Activated T-helper 17 cell treated with anti-CD3 and anti-CD28 coated beads, Interleukin-2, amount 50 U/mL, for 72 hours (primary cell): Measurements from ENCODE around the gene IDH2. TPM values are rescaled to one million over a fixed set of nuclear protein-coding genes. Genes with fewer than 3 reads are reported as not detected.

ENCODE experiments used
- ATAC-seq: fragments of 150-1000 bp; cut with Tn5 transposase; replicated peaks from 2 replicates; pipeline ENCODE4 v1.10.0; 2021; ENCODE audit warnings: mild to moderate bottlenecking, moderate library complexity
- H3K27ac Mint-ChIP-seq: one replicate; pipeline ENCODE4 v1.8.0; 2022; ENCODE audit warnings: mixed read lengths
- H3K27me3 Mint-ChIP-seq: one replicate; pipeline ENCODE4 v1.8.0; 2022; ENCODE audit warnings: mixed read lengths
- H3K36me3 Mint-ChIP-seq: one replicate; pipeline ENCODE4 v1.8.0; 2022; ENCODE audit warnings: low read depth, mild to moderate bottlenecking, mixed read lengths
- H3K4me1 Mint-ChIP-seq: one replicate; pipeline ENCODE4 v1.8.0; 2022; ENCODE audit warnings: mixed read lengths
- H3K4me3 Mint-ChIP-seq: one replicate; pipeline ENCODE4 v1.8.0; 2022; ENCODE audit warnings: mild to moderate bottlenecking, mixed read lengths
- H3K9me3 Mint-ChIP-seq: one replicate; pipeline ENCODE4 v1.8.0; 2022; ENCODE audit warnings: mixed read lengths
- total RNA-seq, 2 donors: library from RNA; stranded (reverse); gene quantifications; one replicate each; pipeline ENCODE4 v1.2.3, GENCODE V29; 2022

Gene IDH2
- total RNA-seq, 2 donors from 2014 or later, result 53.5 to 75.6 TPM

DNA sequence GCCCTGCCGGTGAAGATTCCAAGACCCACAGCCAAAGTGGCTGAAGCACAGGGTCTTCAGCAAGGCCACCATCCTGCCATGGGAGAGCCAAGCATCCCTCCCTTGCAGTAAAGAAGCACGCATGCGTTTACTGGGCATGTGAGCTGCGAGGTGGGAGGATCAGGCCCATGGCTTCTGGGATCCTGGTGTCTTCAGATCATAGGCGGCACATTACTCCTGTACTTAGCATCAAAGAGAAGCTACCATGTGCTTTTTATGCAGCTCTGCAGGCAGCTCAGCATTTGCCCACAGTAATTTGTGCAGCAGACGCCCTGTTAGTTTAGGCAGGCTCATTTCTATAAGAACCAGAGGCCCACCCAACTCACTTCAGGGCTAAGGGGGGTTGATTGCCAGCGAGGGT is 45.7 kb downstream of the IDH2 start:
- Mint-ChIP-seq H3K4me1 (peaks cover 37% of the 10 kb centered on the region), H3K4me3 (no peak overlapping the region), H3K27me3 (no peaks in the 10 kb centered on the region), H3K9me3 (no peaks in the 10 kb centered on the region), H3K27ac (no peak overlapping the region), H3K36me3 (no peaks in the 10 kb centered on the region)
- no peak for ATAC-seq

- H3K27me3 Mint-ChIP-seq, result no peaks in the 10 kb centered on the region
- no peak overlapping the region for H3K27ac Mint-ChIP-seq
- ATAC-seq, result no peak
- peaks cover 36% of the 10 kb centered on the region for H3K4me1 Mint-ChIP-seq
- H3K36me3 Mint-ChIP-seq, result no peaks in the 10 kb centered on the region
- no peaks in the 10 kb centered on the region for H3K9me3 Mint-ChIP-seq
- no peak overlapping the region for H3K4me3 Mint-ChIP-seq
Measured at GRCh38 chr15:90055182-90055581, 47.1 kb downstream of the IDH2 start.

- no peak for ATAC-seq
- H3K4me1 Mint-ChIP-seq, result peaks cover 34% of the 10 kb centered on the region
- no peaks in the 10 kb centered on the region for H3K9me3 Mint-ChIP-seq
- no peak overlapping the region for H3K4me3 Mint-ChIP-seq
- peak overlapping the region; percentile 84 for H3K27ac Mint-ChIP-seq
- no peaks in the 10 kb centered on the region for H3K27me3 Mint-ChIP-seq
- H3K36me3 Mint-ChIP-seq, result no peaks in the 10 kb centered on the region
Measured at GRCh38 chr15:90054618-90055097, 47.6 kb downstream of the IDH2 start.

DNA sequence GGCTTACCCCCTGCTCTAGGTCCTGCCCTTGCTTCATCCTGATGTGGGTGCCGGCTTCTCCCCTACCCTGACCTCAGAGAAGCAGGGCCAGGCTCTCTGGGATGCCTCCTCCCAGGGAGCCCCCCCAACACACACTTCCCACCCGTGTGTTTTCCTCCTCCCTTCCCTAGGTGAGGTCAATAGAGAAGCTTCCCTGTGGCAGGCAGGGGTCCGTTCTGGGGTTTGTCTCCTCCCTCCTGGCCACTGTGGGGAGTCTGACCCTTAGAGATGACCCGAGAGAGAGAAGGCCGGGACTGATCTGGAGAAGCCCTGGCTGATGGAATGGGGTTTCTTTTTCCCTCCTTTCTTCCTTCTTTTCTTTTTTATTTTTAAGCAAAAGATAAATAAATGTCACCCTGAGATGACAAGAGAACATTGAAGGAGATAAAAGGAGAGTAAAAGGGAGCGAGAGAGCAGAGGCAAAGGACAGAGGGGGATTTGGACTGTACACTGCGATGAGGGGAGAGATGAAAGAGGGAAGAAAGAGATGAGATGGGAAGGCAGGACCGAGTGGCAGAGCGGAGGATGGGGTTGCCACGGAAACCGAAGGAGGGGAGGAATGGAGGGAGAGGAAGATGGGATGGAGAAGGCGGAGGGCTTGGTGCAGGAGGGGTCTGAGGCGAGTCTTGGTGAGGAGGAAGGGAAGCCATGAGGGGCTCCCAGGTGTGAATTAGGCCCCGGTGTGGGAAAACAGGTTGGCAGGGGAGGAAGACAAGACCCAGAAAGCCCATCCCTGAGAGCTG is 48.4 kb downstream of the IDH2 start:
- H3K27me3 Mint-ChIP-seq, result no peaks in the 10 kb centered on the region
- H3K36me3 Mint-ChIP-seq, result no peaks in the 10 kb centered on the region
- H3K4me3 Mint-ChIP-seq, result no peak overlapping the region
- H3K27ac Mint-ChIP-seq, result peak overlapping the region; percentile 84
- ATAC-seq, result no peak
- H3K9me3 Mint-ChIP-seq, result no peaks in the 10 kb centered on the region
- peaks cover 33% of the 10 kb centered on the region for H3K4me1 Mint-ChIP-seq

- Mint-ChIP-seq H3K4me3 (no peak overlapping the region), H3K36me3 (no peaks in the 10 kb centered on the region), H3K4me1 (peaks cover 23% of the 10 kb centered on the region), H3K9me3 (no peaks in the 10 kb centered on the region), H3K27me3 (no peaks in the 10 kb centered on the region), H3K27ac (peak overlapping the region; percentile 28)
- ATAC-seq, result no peak
Measured at GRCh38 chr15:90051874-90052273, 50.4 kb downstream of the IDH2 start.

DNA sequence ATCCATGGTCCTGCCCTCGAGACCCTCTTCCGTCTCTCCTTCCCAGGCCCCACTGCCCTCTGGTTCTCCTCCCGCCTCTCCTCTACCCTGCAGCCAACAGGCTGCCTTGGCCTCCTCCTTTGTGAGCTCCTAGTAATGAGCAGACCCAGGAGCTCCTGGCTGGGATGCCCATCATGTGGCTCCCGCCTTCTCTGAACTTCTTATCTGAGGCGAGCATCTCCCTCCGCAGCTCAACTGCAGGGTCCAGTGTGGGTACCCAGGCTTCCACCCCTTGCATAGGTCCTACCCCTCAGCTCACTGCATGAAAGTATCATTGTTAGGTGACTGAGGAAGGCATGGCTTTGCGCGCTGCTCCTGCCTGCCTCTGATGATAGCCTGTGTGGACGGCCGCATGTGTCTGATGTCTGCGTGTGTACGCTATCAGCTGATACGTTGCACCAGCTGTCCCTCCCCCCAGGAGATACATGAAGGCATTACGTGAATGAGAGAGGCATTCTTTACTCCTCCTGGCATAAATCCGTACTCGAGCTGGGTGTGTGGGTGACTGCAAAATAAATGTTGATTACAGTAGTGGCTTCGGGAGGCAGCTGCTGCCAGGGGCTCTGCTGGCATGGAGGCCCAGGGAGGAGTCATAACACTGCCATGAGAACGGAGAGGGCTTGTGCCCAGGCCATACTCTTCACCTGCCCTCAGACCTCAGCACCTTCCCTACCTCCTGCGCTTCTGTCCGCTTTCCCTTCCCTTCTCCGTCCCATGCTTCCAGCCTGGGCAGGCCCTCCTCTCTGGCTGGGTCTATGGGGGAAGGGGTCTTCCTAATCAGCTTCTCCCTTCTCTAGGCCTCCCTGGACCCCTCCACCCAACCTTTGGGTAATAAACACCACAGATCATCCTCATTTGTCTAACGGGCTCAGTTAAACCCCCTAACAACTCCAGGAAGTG is 52.3 kb downstream of the IDH2 start:
- peaks cover 34% of the 10 kb centered on the region for H3K4me1 Mint-ChIP-seq
- no peaks in the 10 kb centered on the region for H3K27me3 Mint-ChIP-seq
- ATAC-seq, result no peak
- H3K9me3 Mint-ChIP-seq, result no peaks in the 10 kb centered on the region
- no peaks in the 10 kb centered on the region for H3K36me3 Mint-ChIP-seq
- no peak overlapping the region for H3K4me3 Mint-ChIP-seq
- H3K27ac Mint-ChIP-seq, result peak overlapping the region; percentile 72

- H3K4me1 Mint-ChIP-seq, result peaks cover 29% of the 10 kb centered on the region
- no peaks in the 10 kb centered on the region for H3K9me3 Mint-ChIP-seq
- ATAC-seq, result no peak
- H3K36me3 Mint-ChIP-seq, result no peaks in the 10 kb centered on the region
- H3K27me3 Mint-ChIP-seq, result no peaks in the 10 kb centered on the region
- no peak overlapping the region for H3K4me3 Mint-ChIP-seq
- H3K27ac Mint-ChIP-seq, result no peak overlapping the region
Measured at GRCh38 chr15:90049030-90049429, 53.2 kb downstream of the IDH2 start.

GRCh38 chr15:90047956-90048575 is 54.2 kb downstream of the IDH2 start:
- no peak overlapping the region for H3K27ac Mint-ChIP-seq
- H3K9me3 Mint-ChIP-seq, result no peaks in the 10 kb centered on the region
- ATAC-seq, result no peak
- H3K27me3 Mint-ChIP-seq, result no peaks in the 10 kb centered on the region
- no peaks in the 10 kb centered on the region for H3K36me3 Mint-ChIP-seq
- H3K4me3 Mint-ChIP-seq, result no peak overlapping the region
- H3K4me1 Mint-ChIP-seq, result peaks cover 25% of the 10 kb centered on the region

DNA sequence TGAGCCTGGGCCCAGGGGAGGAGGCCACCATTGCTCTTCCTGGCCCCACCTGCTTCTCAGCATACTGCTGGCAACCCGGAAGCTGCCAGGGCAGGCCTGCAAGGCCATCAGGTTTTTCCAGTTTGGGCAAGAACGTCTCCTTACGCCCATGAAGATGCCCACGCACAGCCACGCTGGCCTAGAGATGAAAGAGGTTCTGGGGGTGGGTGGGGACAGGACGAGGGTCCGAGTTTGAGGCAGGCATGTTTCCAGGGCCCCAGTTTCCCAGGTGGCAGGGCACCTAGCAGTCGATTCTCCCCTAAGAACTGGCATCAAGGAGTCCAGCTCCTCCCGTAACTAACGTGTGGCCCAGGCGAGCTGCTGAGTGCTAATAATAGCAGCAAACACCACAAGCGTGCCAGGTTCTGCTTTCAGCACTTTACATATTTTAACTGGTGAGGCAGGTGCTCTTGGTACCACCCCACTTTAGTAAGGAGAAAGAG is 55.3 kb downstream of the IDH2 start:
- ATAC-seq, result no peak
- Mint-ChIP-seq H3K27ac (no peak overlapping the region), H3K9me3 (no peaks in the 10 kb centered on the region), H3K4me1 (peaks cover 25% of the 10 kb centered on the region), H3K27me3 (no peaks in the 10 kb centered on the region), H3K36me3 (no peaks in the 10 kb centered on the region), H3K4me3 (no peak overlapping the region)

DNA sequence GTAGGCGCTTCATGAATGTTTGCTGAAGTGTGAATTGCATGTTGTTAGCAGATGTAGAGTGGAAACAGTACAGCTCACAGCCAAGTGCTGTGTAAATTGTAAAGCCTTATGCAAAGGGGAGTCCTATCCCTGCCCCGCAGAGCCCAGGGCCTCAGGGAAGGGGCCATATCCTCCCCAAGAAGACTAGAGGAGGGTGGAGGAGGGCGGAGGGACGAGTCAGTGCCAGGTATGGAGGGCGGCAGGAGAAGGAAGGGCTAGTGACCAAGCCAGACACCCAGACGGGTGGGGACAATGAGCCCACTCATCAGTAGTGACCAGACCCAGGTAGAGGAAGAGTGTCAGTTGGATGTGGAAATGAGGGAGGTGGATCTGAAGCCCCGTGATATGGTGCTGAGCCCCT is 56.0 kb downstream of the IDH2 start:
- Mint-ChIP-seq H3K36me3 (no peaks in the 10 kb centered on the region), H3K4me3 (no peak overlapping the region), H3K27ac (peak overlapping the region; percentile 6), H3K27me3 (no peaks in the 10 kb centered on the region), H3K9me3 (no peaks in the 10 kb centered on the region), H3K4me1 (peaks cover 25% of the 10 kb centered on the region)
- ATAC-seq, result no peak

DNA sequence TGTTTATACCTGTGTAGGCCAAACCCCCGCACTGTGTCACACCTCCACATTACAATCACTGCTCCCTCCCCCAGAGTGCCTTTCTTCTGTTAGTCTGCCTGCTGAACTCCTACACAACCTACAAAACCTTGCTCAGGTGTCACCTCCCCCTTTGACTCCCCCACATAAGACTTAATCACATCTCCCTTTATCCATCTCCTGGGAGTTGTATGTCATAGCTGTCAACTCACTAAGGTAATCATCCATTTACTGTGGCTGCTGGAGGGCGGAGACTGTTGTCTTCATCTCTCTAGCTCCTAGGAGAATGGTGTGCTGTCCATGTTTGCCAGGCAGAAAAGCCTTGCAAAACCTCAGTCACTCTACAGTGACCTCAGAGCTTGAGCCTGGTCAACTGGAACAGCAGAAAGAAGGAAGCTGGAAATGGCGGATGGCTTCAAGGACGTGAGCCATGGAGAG is 57.3 kb downstream of the IDH2 start:
- Mint-ChIP-seq H3K27ac (peak overlapping the region; percentile 44), H3K9me3 (no peaks in the 10 kb centered on the region), H3K4me1 (peaks cover 30% of the 10 kb centered on the region), H3K4me3 (no peak overlapping the region), H3K36me3 (no peaks in the 10 kb centered on the region), H3K27me3 (no peaks in the 10 kb centered on the region)
- no peak for ATAC-seq

- H3K27ac Mint-ChIP-seq, result peak overlapping the region; percentile 23
- H3K9me3 Mint-ChIP-seq, result no peaks in the 10 kb centered on the region
- no peak overlapping the region for H3K4me3 Mint-ChIP-seq
- peaks cover 25% of the 10 kb centered on the region for H3K4me1 Mint-ChIP-seq
- ATAC-seq, result no peak
- H3K36me3 Mint-ChIP-seq, result no peaks in the 10 kb centered on the region
- H3K27me3 Mint-ChIP-seq, result no peaks in the 10 kb centered on the region
Measured at GRCh38 chr15:90044191-90044590, 58.1 kb downstream of the IDH2 start.

DNA sequence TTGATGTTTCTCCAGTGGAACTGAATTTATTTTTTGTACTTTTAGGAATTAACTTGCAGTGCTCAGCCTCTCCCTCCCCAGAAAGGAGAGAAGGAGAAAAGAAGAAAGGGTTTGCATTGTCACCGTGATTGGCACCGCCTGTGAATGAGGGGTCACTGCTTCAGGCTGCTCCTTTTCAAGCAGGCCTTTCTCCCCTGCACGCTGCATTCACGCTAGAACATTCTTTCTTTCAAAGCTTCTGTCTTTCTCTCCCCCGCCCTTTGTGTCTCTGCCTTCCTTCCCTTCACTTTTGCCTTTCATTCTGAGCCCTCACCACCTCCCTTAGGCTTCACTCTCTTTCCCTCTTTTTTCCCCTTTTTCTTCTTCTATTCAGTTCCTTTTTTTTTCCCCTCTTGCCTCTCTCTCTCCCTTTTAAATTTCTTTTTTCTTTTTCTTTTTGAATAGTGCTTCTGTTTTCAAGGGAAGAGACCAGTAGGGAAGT is 58.7 kb downstream of the IDH2 start:
- H3K4me3 Mint-ChIP-seq, result no peak overlapping the region
- no peaks in the 10 kb centered on the region for H3K9me3 Mint-ChIP-seq
- H3K27me3 Mint-ChIP-seq, result no peaks in the 10 kb centered on the region
- H3K36me3 Mint-ChIP-seq, result no peaks in the 10 kb centered on the region
- peaks cover 27% of the 10 kb centered on the region for H3K4me1 Mint-ChIP-seq
- H3K27ac Mint-ChIP-seq, result peak overlapping the region; percentile 23
- ATAC-seq, result no peak
